ENCODE measurements around the gene ETS1.
A peak's percentile ranks its signal among the peaks of the same experiment; 100 is the strongest.

The ETS1 gene

GRCh38 chr11:128594226-128594625 lies 6.9 kb upstream of the ETS1 start:
- DNase-seq (ENCODE audit: low read depth), result no peak

DNA sequence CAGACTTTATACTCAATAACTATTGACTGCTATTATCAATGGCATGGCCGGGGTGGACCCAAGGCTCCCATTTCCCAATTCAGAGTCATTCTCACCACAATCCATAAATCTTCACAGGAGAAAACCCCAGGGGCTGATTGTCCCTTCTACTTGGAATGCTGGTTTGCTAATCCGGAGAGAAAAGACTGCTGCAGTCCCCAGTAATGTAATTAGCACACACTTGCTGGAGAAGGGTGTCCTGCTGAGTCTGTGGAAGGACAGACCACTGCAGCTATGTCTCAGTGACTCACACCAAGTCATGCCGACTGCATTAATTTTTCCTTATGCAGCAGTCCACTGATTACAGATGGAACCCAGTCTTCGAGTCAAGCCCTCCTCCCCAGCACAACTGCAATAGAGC lies 5.9 kb upstream of the ETS1 start:
- DNase-seq (ENCODE audit: low read depth), result peak; percentile 48

DNA sequence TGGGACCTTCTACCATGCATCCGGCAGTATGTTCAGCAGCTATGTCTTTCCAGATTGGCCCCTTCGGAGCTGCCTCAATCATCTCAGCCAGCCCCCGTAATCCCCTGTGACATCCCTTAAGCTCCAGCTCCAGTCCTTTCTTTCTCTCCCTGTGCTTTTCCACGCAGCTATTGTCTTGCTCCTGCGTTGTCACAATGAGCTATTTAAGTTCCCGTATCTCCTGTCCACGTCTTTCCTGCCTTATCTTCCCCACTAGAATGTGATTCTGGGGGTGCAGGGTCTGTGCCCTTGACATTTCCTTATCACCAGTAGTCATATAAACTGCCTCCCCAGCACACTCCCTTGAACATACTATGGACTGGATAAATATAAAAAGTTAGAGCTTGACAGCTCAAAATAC lies 5.1 kb upstream of the ETS1 start:
- no peak for DNase-seq (ENCODE audit: low read depth)

DNA sequence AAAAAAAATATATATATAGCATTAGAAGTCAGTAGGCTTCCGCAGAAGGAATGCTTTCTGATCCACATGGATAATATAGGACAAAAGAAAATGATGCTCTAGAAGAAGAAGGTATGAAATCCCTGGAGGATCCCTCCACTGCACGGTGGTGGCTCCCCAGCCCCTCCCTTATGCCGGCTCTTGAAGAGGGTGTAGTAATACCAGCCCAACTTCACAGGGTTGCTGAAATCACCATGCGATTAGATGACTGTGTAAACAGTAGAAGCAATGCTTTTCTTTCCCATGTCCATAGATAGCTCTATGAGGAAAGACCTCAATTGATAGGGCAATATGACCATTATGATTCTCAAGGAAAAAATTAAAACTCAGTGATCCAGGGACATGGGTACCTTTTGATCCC lies 3.2 kb upstream of the ETS1 start:
- DNase-seq (ENCODE audit: low read depth), result no peak

GRCh38 chr11:128589998-128590397 lies 2.6 kb upstream of the ETS1 start:
- no peak for DNase-seq (ENCODE audit: low read depth)

GRCh38 chr11:128588093-128588492 lies 735 bp upstream of the ETS1 start:
- DNase-seq (ENCODE audit: low read depth), result no peak

GRCh38 chr11:128586689-128587088 lies 669 bp downstream of the ETS1 start:
- no peak for DNase-seq (ENCODE audit: low read depth)

DNA sequence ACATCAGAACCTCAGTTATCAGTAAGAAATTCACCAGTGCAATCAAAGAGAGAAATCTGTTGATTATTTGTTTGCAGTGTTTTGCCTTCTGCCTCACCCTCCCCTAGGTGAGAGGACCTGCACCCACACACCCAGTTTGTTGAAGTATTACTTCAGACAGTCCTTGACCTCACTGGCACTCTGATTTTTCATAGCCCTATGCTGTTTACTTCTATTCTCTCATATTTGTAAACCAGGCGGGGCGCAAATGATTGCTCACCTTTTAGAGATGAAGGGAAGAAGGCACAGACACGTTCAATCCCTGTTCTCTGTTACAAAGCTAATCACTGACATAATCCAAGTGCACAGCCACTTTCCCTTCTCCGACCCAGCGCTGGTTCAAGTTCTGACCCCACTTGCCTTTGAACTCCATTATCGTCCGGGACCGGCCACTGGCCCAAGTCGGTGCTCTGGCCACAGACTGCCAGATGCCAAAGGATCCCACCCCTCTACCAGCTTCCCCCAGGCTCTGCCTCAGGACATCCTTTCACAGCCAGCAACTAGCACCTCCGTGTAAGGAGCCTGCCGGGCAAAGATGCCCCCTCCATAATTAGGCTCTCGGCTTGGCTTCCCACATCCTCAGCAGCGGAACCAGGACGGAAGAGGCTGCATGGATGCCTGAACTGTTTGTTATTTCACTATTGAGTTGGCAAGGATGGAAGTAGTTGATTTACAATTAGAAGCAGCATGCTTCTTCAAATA lies 1.7 kb downstream of the ETS1 start:
- no peak for DNase-seq (ENCODE audit: low read depth)

DNA sequence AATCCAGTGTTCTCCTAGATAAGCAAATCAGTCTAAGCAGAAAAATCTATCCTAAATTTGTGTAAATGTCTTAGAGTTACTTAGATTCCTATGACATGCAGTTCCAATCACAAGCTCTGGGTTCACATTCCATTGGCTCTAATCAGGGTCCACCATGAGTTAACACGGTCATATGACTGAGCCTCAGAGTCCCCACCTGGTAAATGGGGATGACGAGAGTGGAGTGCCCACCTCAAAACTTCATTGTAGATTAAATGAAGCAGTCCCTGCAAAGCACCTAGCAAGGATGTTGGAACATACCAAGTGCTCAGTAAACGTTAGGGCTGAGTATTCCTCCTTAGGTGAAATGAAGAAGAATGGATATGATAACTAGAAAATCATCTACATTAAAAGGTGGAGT lies 3.1 kb downstream of the ETS1 start:
- no peak for DNase-seq (ENCODE audit: low read depth)

GRCh38 chr11:128582496-128583366 lies 4.6 kb downstream of the ETS1 start:
- peak; percentile 99 for DNase-seq (ENCODE audit: low read depth)

DNA sequence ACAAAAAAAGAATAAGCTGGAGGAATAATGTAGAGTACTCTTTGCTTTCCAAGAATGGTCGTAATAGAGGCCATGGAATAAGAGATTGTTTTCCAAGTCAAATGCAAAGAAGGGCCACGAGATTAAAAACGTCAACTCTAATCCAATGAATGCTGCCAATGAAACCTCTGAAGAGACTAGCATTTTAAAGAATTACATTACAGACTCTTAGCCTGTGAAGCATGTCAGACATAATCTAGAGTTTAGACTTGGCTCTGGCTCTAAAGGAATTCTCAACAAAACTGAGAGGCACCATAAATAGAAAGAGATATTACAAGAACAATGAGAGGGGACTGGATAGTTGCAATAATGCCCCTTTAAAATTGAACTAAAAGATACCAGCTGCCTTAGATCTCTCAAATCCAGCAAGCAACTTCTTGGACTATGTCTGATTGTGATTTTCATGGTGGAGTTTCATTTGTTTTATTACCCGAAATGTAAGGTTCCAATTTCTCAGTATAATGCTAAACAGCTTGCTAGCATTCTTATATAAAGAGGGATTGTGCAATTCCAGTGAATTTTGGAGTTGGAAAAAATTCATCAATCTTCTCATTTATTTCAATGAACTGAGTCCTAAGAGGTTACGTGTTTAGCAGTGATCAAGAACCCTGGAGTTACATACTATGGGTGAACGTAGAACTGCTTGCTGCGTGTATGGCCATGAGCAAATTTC lies 5.6 kb downstream of the ETS1 start:
- no peak for DNase-seq (ENCODE audit: low read depth)

- DNase-seq (ENCODE audit: low read depth), result no peak
Observed at GRCh38 chr11:128580612-128581011, 6.7 kb downstream of the ETS1 start.

DNA sequence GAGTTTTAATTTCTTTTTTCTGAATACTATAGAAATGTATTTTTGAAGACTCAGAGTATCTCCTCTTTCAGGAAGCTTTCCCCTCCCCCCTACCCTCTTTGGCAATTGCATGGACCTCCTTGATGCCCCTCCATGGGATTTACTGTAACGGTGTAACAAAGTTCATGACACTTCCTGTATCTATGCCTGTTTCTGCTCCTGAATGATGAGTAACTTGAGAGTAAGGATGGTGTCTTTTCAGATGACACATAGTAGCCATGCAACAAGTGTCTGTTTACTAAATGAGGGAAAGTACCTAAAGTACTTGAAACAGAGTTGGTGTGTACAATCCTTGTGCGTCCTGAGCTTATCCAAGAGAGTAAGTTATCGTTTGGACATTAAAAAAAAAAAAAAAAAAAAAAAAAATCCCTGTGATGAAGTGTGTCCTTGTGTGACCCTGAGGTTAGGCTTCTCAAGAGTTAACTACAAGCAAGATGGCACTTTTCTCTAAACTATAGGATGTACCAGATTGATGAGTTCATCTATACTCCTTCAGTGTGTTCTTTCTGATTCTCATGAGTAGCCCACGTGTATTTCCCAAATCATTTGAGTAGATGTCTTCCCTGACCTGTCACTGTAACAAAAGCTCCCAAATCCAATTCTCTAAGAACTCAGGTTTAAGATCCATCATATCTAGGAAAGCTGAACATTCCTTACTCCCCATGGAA lies 7.4 kb downstream of the ETS1 start:
- peak; percentile 78 for DNase-seq (ENCODE audit: low read depth)

- DNase-seq (ENCODE audit: low read depth), result no peak
Observed at GRCh38 chr11:128576555-128576954, 10.8 kb downstream of the ETS1 start.

DNA sequence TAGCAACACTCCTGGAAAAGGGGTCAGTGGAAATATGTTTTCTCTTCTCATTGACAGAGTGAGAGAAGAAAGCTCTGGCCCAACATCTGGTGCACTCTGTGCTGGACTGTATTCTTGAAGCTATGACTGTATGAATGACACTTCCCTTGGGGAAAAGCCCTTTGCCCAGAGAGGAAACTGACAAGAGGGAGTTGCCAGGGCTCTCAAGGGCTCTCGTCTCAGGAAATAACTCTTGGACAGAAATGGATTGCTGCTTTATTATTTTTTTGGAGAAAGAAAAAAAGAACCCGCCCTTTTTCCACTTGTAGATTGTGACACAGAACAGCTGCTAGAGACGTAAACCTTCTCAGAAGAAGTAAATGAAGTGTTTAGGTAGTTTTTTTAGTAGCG lies 11.4 kb downstream of the ETS1 start:
- DNase-seq (ENCODE audit: low read depth), result peak; percentile 36

DNA sequence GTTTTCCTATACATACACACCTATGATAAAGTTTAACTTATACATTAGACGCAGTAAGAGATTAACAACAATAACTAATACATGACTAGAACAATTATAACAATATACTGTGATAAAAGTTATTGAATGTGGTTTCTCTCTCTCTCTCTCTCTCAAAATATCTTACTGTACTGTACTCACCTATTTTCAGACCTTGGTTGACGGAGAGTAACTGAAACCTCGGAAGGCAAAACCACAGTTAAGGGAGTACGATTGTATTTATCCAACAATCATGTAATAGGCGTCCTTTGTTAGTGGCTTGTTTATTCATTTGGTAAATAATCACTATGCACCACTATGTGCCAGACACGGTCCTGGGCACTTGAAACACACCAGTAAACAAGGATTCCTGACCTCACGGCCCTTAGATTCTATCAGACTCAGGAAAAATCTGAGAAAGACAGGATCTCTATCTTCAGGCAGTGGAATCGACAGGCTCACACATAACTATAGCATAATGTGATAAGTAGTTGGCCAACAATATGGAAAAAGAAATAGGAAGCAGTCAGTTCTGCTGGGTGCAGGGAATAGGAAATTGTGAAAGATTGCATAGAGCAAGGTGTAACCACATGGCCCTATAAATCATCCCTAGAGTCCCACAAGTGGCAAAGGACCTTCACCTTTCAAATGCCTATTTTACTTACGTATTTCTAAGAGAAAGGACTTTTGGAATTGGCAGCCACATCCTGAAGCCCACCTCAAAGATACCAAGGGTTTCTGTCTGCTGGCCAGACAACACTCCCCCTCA lies 12.0 kb downstream of the ETS1 start:
- DNase-seq (ENCODE audit: low read depth), result no peak

GRCh38 chr11:128574576-128575011 lies 12.8 kb downstream of the ETS1 start:
- peak; percentile 34 for DNase-seq (ENCODE audit: low read depth)

GRCh38 chr11:128573638-128574037 lies 13.7 kb downstream of the ETS1 start:
- DNase-seq (ENCODE audit: low read depth), result peak; percentile 57

DNA sequence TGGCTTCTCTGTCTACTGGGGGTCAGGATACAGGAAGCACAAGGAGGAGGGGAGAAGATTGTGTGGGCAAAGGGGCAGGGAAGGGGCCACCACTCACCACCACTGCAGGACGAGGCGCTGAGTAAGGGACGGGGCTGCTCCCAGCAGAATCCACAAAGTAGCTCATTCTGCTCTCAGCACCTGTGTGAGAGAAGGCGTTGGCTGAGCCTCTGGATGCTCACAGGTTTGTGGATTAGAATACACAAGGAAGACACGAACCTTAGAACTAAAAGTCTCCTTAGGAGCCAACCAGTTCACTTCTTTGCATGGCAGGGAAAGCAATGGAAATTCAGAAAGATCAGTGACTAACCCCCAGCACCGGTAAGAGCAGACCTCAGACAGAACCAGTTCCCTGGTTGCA lies 14.4 kb downstream of the ETS1 start:
- peak; percentile 17 for DNase-seq (ENCODE audit: low read depth)

- DNase-seq (ENCODE audit: low read depth), result no peak
Observed at GRCh38 chr11:128570632-128571031, 16.7 kb downstream of the ETS1 start.

- no peak for DNase-seq (ENCODE audit: low read depth)
Observed at GRCh38 chr11:128569291-128569690, 18.1 kb downstream of the ETS1 start.

All from iris pigment epithelial cell (primary cell).